Endothelial cell of umbilical vein (primary cell): ENCODE results near the gene HDHD5.

Experiments
- EZH2 ChIP-seq: IDR thresholded peaks from 2 replicates; pipeline ENCODE4 v1.6.1; 2012; ENCODE audit warnings: borderline replicate concordance, low read depth, mild to moderate bottlenecking, moderate library complexity, low read length, inconsistent platforms; ENCODE audit not compliant: severe bottlenecking
- TF ChIP-seq, protein P1 (sequence below), 2 donors: IDR thresholded peaks; 1 replicate in 1 of 2; 2 replicates in 1 of 2; pipeline ENCODE4 v1.5.1; 2011; ENCODE audit warnings: low read length in 2 of 2, mild to moderate bottlenecking in 2 of 2, moderate library complexity in 2 of 2, control low read depth in 1 of 2, inconsistent platforms in 1 of 2, low read depth in 1 of 2; ENCODE audit not compliant: insufficient read depth in 1 of 2; ENCODE audit errors: extremely low read depth in 1 of 2

GRCh38 chr22:17158176-17158567 lies 905 bp downstream of the HDHD5 start:
- TF ChIP-seq, protein P1, sequence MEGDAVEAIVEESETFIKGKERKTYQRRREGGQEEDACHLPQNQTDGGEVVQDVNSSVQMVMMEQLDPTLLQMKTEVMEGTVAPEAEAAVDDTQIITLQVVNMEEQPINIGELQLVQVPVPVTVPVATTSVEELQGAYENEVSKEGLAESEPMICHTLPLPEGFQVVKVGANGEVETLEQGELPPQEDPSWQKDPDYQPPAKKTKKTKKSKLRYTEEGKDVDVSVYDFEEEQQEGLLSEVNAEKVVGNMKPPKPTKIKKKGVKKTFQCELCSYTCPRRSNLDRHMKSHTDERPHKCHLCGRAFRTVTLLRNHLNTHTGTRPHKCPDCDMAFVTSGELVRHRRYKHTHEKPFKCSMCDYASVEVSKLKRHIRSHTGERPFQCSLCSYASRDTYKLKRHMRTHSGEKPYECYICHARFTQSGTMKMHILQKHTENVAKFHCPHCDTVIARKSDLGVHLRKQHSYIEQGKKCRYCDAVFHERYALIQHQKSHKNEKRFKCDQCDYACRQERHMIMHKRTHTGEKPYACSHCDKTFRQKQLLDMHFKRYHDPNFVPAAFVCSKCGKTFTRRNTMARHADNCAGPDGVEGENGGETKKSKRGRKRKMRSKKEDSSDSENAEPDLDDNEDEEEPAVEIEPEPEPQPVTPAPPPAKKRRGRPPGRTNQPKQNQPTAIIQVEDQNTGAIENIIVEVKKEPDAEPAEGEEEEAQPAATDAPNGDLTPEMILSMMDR (IDR thresholded peaks at IDR 0.05; ENCODE audit: extremely low read depth in 1 of 2, insufficient read depth in 1 of 2, low read depth in 1 of 2, low read length in 2 of 2), result no peak
- no peak for TF ChIP-seq EZH2
